Nephron (organoid): ENCODE data around the gene CSNK2A1.

Experiments
- H3K27ac Mint-ChIP-seq, 3 experiments: 2 replicates each; pipeline ENCODE4 v1.8.0; 2020; ENCODE audit warnings: mixed read lengths in 3 of 3, mild to moderate bottlenecking in 2 of 3, moderate library complexity in 1 of 3
- H3K27me3 Mint-ChIP-seq: 2 replicates; pipeline ENCODE4 v1.8.0; 2021; ENCODE audit warnings: low read depth, mild to moderate bottlenecking, moderate library complexity, mixed read lengths
- H3K36me3 Mint-ChIP-seq: 2 replicates; pipeline ENCODE4 v1.8.0; 2020; ENCODE audit warnings: low read depth, mixed read lengths
- H3K4me1 Mint-ChIP-seq: 2 replicates; pipeline ENCODE4 v1.8.0; 2020; ENCODE audit warnings: mixed read lengths
- H3K4me3 Mint-ChIP-seq, 3 experiments: 2 replicates each; pipeline ENCODE4 v1.8.0; 2020; ENCODE audit warnings: mild to moderate bottlenecking in 3 of 3, mixed read lengths in 3 of 3, moderate library complexity in 2 of 3
- H3K9me3 Mint-ChIP-seq: 2 replicates; pipeline ENCODE4 v1.8.0; 2020; ENCODE audit warnings: mixed read lengths
- CTCF ChIP-seq, 3 experiments: fragments of 200-600 bp; sonication (generic); IDR thresholded peaks; one replicate each; pipeline ENCODE4 v1.5.0; 2021; ENCODE audit warnings: antibody characterized with exemption in 3 of 3; ENCODE audit not compliant: unreplicated experiment in 3 of 3

Gene CSNK2A1

DNA sequence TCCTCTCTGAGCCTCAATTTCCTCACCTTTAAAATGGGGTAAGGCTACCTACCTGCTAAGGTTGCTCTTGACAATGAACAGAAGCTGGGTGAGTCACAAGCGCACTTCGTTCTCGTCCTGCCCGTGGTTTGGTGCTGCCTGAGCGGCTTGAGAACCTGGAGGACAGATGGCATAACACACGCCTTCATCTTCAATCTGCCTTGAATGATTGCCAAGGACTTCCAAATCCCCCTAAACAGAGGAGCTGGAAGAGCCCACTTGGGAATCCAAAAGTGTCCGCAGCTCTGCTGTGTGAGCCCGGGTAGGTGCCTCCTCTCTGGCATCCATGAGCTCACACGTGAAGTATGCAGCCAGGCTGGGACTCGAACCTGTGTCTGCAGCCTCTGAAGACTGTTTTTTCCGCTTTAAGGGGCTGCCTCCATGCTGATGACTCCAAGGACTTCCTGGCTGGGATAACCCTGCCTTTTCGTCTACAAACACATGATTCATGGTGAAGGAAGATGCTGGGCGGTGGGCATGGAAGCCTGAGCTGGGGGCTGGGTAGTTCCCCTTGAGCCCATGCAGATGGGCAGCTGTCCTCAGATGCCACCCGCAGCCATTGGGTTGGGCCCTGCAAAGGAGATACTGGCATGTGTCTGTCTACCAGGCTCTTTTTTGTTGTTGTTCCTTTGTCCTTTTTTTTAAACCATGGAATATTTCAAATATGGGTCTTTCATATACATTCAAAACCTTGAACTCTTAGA lies 25.3 kb upstream of the CSNK2A1 start:
- no peak for TF ChIP-seq CTCF (IDR thresholded peaks at IDR 0.05; ENCODE audit: unreplicated experiment in 3 of 3)
- Mint-ChIP-seq H3K4me1 (peaks cover 38% of the 10 kb centered on the region), H3K9me3 (no peaks in the 10 kb centered on the region), H3K4me3 (no peak overlapping the region), H3K27me3 (peaks cover 9% of the 10 kb centered on the region), H3K27ac (no peak overlapping the region), H3K36me3 (no peaks in the 10 kb centered on the region)

DNA sequence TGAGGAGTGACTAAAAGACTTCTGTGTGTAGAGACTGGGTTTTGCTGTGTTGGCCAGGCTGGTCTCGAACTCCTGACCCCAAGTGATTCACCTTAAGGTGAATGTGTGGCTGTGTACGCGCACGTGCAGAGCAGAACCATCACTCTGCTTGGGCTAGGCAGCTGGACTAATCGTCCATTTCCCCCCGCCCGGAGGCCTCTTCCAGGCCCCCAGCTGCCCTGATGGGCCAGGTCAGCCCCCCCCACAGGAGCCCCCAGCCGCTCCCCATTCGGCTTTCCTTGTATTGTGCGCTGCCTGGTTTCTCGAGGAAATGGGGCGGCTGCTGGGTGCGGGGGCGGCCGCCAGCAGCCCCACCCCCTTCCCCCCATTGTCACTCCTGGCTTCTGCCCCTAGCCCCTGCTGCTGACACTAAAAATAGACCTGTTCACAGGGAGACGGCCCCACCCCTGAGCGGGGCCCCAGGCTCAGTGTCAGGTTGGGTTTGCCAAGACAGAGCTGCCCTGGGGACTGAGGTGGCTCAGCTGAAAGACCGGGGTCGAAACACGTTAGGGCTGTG lies 24.6 kb upstream of the CSNK2A1 start:
- H3K36me3 Mint-ChIP-seq = no peaks in the 10 kb centered on the region
- no peak overlapping the region for H3K4me3 Mint-ChIP-seq

GRCh38 chr20:564192-564591 lies 20.6 kb upstream of the CSNK2A1 start:
- peaks cover 15% of the 10 kb centered on the region for H3K4me1 Mint-ChIP-seq
- no peaks in the 10 kb centered on the region for H3K9me3 Mint-ChIP-seq
- no peak for TF ChIP-seq CTCF (IDR thresholded peaks at IDR 0.05; ENCODE audit: unreplicated experiment in 3 of 3)
- H3K27ac Mint-ChIP-seq = no peak overlapping the region
- no peaks in the 10 kb centered on the region for H3K36me3 Mint-ChIP-seq
- H3K27me3 Mint-ChIP-seq = peaks cover 18% of the 10 kb centered on the region
- H3K4me3 Mint-ChIP-seq = no peak overlapping the region

More for the DNA sequence above, 24.6 kb upstream of the CSNK2A1 start:
- H3K4me1 Mint-ChIP-seq = peaks cover 34% of the 10 kb centered on the region
- H3K9me3 Mint-ChIP-seq = no peaks in the 10 kb centered on the region
- peaks cover 9% of the 10 kb centered on the region for H3K27me3 Mint-ChIP-seq
- H3K27ac Mint-ChIP-seq = no peak overlapping the region
- no peak for TF ChIP-seq CTCF (IDR thresholded peaks at IDR 0.05; ENCODE audit: unreplicated experiment in 3 of 3)

DNA sequence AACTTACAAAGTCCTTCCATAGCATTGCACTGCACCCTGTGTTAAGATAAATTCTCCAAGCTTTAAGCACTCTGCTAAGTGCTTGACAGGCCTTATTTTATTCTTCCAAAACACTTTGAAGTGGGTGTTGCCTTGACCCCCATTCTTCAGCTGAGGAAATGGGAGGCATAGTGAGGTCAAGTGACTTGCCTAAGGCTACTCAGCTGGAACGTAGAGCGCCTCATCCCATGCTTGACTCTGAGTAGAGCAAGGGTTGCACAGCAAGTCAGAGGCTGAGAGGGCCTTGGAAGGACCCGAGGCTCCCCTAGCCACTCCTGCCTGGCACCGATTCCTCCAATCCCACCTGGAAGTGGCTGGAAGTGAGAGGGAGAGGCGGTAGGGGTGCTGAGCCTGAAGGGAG lies 19.6 kb upstream of the CSNK2A1 start:
- H3K36me3 Mint-ChIP-seq = no peaks in the 10 kb centered on the region
- no peaks in the 10 kb centered on the region for H3K9me3 Mint-ChIP-seq
- no peak overlapping the region for H3K4me3 Mint-ChIP-seq

DNA sequence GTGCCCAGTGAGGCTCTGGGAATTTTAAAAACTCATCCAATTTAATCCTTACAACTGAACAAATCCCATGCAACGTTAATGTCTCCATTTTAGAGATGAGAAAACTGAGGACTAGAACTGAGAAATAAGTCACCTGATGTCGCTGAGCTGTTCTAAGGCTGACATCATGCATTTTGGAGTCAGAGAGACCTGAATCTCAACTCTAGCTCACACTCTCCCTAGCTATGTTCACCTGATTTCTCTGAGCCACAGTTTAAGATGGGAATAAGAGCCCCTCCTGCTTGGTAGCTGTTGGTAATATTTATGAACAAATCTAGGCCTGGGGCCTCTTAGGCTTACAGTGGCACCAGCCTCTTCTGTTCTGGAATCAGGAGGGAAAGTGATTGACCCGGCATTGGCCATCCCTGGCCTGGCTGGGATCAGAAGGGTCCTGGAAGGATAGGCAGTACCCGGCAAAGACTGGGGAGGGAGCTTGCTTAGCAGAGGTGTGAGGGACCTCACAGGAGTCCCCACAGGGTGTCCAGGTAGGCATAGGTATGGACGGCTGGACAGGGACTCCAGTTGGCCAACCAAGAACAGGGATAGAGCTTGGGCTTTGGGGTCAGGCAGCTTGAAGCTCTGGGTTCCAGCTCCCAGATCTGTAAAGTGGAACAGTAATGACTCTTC lies 18.8 kb upstream of the CSNK2A1 start:
- no peak overlapping the region for H3K4me3 Mint-ChIP-seq
- H3K27me3 Mint-ChIP-seq = peaks cover 19% of the 10 kb centered on the region
- no peaks in the 10 kb centered on the region for H3K36me3 Mint-ChIP-seq
- no peak for TF ChIP-seq CTCF (IDR thresholded peaks at IDR 0.05; ENCODE audit: unreplicated experiment in 3 of 3)
- no peak overlapping the region for H3K27ac Mint-ChIP-seq
- H3K4me1 Mint-ChIP-seq = peaks cover 6% of the 10 kb centered on the region
- no peaks in the 10 kb centered on the region for H3K9me3 Mint-ChIP-seq

More for the DNA sequence above, 19.6 kb upstream of the CSNK2A1 start:
- no peak for TF ChIP-seq CTCF (IDR thresholded peaks at IDR 0.05; ENCODE audit: unreplicated experiment in 3 of 3)
- Mint-ChIP-seq H3K4me1 (peaks cover 7% of the 10 kb centered on the region), H3K27me3 (peaks cover 19% of the 10 kb centered on the region), H3K27ac (no peak overlapping the region)
